ENCODE measurements around the gene JAG2.

DNA sequence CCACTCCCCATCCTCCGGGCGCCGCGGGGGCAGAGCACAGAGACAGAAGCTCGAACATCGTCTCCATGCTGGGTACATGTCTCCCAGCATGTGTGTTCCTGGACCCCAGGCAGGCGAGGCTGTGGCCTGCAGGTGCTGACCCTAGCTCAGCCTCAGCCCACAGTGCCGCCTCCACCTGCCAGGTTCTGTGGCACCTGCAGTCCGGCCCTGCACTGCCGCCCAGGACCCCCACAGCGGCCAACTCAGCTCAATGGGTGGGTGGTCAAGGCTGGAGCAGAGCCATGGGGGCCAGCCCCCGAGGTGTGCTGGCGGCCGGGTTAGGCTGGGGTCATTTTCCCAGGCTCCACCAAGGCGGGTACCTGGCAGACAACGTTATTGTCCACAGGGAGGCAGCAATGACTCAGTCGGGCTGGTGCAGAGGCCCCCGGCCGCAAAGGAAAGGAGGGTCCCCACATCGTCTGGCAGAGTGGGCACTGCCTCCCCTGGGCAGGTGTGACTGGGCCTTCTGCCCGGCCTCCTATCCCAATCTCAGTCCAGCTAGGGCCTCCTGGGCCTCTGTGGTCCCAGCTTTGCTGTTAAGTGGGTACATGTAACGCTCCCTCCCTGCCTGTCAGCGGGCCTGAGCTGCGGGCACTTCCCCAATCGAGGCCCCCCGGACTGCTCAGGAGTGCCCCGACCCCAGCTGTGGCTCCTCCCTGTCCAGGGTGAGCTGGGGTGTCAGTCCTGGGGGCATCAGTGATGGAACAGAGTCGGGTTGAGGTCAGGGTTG, 32.8 kb upstream of the JAG2 start:
- TF ChIP-seq, protein P1, sequence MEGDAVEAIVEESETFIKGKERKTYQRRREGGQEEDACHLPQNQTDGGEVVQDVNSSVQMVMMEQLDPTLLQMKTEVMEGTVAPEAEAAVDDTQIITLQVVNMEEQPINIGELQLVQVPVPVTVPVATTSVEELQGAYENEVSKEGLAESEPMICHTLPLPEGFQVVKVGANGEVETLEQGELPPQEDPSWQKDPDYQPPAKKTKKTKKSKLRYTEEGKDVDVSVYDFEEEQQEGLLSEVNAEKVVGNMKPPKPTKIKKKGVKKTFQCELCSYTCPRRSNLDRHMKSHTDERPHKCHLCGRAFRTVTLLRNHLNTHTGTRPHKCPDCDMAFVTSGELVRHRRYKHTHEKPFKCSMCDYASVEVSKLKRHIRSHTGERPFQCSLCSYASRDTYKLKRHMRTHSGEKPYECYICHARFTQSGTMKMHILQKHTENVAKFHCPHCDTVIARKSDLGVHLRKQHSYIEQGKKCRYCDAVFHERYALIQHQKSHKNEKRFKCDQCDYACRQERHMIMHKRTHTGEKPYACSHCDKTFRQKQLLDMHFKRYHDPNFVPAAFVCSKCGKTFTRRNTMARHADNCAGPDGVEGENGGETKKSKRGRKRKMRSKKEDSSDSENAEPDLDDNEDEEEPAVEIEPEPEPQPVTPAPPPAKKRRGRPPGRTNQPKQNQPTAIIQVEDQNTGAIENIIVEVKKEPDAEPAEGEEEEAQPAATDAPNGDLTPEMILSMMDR (IDR thresholded peaks at IDR 0.05): peak in 5 of 12 donors; percentile 6 to 25 (median 16)
- TF ChIP-seq POLR2A (IDR thresholded peaks at IDR 0.05): no peak

Measured in heart left ventricle (tissue), 13 donors.